ENCODE measurements around the gene HBS1L. TPM values are rescaled to one million over a fixed set of nuclear protein-coding genes. Genes with fewer than 3 reads are reported as not detected.

HBS1L gene
- total and polyA plus RNA-seq, 10 of the 15 experiments (the other 5 are each of a cell fraction or from before 2014, with no cell fraction given): 58.7 to 142 (median 78.8) TPM

DNA sequence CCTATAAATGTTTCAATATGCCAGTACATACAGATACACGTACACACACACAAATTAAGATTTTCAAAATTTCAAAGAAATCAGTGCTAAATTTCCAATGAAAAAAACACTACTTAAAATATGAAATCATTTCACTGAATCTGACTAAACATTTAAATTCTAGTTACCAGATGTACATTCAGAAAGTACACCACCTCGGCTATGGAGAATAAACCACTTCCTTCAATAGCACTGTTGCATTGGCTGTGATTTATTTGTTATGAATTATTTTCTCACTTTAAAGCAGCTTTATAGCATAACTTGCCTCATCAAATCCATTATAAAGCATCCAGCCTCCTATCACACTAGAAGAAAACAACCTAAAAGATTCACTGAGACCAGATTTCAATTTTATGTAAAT is 36.6 kb downstream of the HBS1L start:
- SMC1A ChIA-PET (ENCODE audit: uncharacterized antibody, unreplicated experiment): interaction anchor here (1.4 to 1.8 kb wide), 2 partner anchors 10 to 22 kb away, joined by 3 to 6 read pairs; no protein-coding TSS in a partner anchor
- DNase-seq (ENCODE audit: low read depth, low spot score) (no peak), FAIRE-seq (no peak), ATAC-seq (no peak)
- CTCF ChIA-PET: interaction anchor here (0.9 kb wide), 1 partner anchor 699 kb away, joined by 3 read pairs; no protein-coding TSS in a partner anchor
- Histone ChIP-seq H3K4me1 (ENCODE audit: control insufficient read depth, insufficient read depth, low read length) (peaks cover 31% of the 10 kb centered on the region), H3K4me3 (no peak overlapping the region), H3K27me3 (replicated peaks in 1 of 2; ENCODE audit: control insufficient read depth in 2 of 2, insufficient read depth in 2 of 2, low read length in 1 of 2) (no peaks in the 10 kb centered on the region), H3K27ac (ENCODE audit: control insufficient read depth, insufficient read depth) (no peak overlapping the region), H3K9ac (ENCODE audit: control insufficient read depth, insufficient read depth, low read length) (no peak overlapping the region), H4K20me1 (ENCODE audit: control insufficient read depth, insufficient read depth) (no peaks in the 10 kb centered on the region), H3K4me2 (ENCODE audit: control insufficient read depth, insufficient read depth) (no peak overlapping the region), H2AFZ (ENCODE audit: control insufficient read depth, low read depth, low read length) (no peak overlapping the region), H3K9me3 (replicated peaks; ENCODE audit: control insufficient read depth, insufficient read depth, low read length) (no peaks in the 10 kb centered on the region), H3K79me2 (ENCODE audit: control insufficient read depth, insufficient read depth, low read length) (peaks cover 2% of the 10 kb centered on the region), H3K36me3 (ENCODE audit: control insufficient read depth in 2 of 2, insufficient read depth in 2 of 2, low read length in 1 of 2) (no peaks in the 10 kb centered on the region)
- in situ Hi-C loops (cut with MboI) (loop anchor here (25.0 kb wide), 1 partner anchor 1269 kb away; the partner anchor contains the start of gene BCLAF1), intact Hi-C loops (cut with micrococcal nuclease; ENCODE audit: unreplicated experiment) (no loop called here)
- RAD21 ChIA-PET (ENCODE audit: unreplicated experiment): no interaction called here
- POLR2A ChIA-PET: no interaction called here
- BruUV-seq (replicated peaks): no TSS peak
- TF ChIP-seq ESRRA (IDR thresholded peaks at IDR 0.05; ENCODE audit: low read length) (no peak), HDAC2 (IDR thresholded peaks at IDR 0.05) (no peak), RB1 (IDR thresholded peaks at IDR 0.05; ENCODE audit: borderline replicate concordance) (no peak), MTA2 (IDR thresholded peaks at IDR 0.05; ENCODE audit: low read depth) (no peak), PAX8 (IDR thresholded peaks at IDR 0.05) (no peak), YBX1 (IDR thresholded peaks at IDR 0.05) (no peak)
- TF ChIP-seq, protein P1, sequence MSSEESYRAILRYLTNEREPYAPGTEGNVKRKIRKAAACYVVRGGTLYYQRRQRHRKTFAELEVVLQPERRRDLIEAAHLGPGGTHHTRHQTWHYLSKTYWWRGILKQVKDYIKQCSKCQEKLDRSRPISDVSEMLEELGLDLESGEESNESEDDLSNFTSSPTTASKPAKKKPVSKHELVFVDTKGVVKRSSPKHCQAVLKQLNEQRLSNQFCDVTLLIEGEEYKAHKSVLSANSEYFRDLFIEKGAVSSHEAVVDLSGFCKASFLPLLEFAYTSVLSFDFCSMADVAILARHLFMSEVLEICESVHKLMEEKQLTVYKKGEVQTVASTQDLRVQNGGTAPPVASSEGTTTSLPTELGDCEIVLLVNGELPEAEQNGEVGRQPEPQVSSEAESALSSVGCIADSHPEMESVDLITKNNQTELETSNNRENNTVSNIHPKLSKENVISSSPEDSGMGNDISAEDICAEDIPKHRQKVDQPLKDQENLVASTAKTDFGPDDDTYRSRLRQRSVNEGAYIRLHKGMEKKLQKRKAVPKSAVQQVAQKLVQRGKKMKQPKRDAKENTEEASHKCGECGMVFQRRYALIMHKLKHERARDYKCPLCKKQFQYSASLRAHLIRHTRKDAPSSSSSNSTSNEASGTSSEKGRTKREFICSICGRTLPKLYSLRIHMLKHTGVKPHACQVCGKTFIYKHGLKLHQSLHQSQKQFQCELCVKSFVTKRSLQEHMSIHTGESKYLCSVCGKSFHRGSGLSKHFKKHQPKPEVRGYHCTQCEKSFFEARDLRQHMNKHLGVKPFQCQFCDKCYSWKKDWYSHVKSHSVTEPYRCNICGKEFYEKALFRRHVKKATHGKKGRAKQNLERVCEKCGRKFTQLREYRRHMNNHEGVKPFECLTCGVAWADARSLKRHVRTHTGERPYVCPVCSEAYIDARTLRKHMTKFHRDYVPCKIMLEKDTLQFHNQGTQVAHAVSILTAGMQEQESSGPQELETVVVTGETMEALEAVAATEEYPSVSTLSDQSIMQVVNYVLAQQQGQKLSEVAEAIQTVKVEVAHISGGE (CRISPR knock-in tag; IDR thresholded peaks at IDR 0.05): no peak
- 59% methylated on average over 2 of the region's 2 CpGs for WGBS (ENCODE audit: insufficient coverage, insufficient replicate concordance, low lambda C conversion rate, missing lambda C conversion rate)

Measured in GM12878 (cell line).